MG63 (cell line): ENCODE measurements around the gene JPH3. TPM values are rescaled to one million over a fixed set of nuclear protein-coding genes. Genes with fewer than 3 reads are reported as not detected.

Experiments
- DNase-seq: peaks from one replicate; pipeline ENCODE4 v3.0.0-alpha.2; 2020
- H3K27me3 ChIP-seq: fragments of 250-450 bp; sonication (Bioruptor Pico); 2 replicates; pipeline ENCODE4 v1.5.1; 2020; ENCODE audit warnings: mild to moderate bottlenecking, moderate library complexity
- H3K36me3 ChIP-seq: fragments of 250-450 bp; sonication (Bioruptor Pico); 2 replicates; pipeline ENCODE4 v1.5.1; 2020; ENCODE audit warnings: mild to moderate bottlenecking, moderate library complexity
- H3K4me3 ChIP-seq: fragments of 250-450 bp; sonication (Bioruptor Pico); 2 replicates; pipeline ENCODE4 v1.5.1; 2020; ENCODE audit warnings: mild to moderate bottlenecking, moderate library complexity
- H3K9me3 ChIP-seq: fragments of 250-450 bp; sonication (Bioruptor Pico); 2 replicates; pipeline ENCODE4 v1.5.1; 2020; ENCODE audit warnings: mild to moderate bottlenecking, moderate library complexity
- total RNA-seq: library from RNA; depleted of rRNA; stranded (reverse); fragments of >200 nt; shearing (Covaris generic); gene quantifications from 2 replicates; pipeline ENCODE4 v1.2.3, GENCODE V29; 2014; ENCODE audit warnings: low replicate concordance; rRNA removed

Gene JPH3
- total RNA-seq, 1 experiment from 2014 or later: 1.7 TPM

GRCh38 chr16:87735270-87736007 lies 133.1 kb downstream of the JPH3 start:
- no peaks in the 10 kb centered on the region for H3K27me3 ChIP-seq
- no peak for DNase-seq
- H3K4me3 ChIP-seq: no peak overlapping the region
- no peaks in the 10 kb centered on the region for H3K9me3 ChIP-seq
- no peaks in the 10 kb centered on the region; the same call in 1 of the 2 replicates for H3K36me3 ChIP-seq

- no peak overlapping the region for H3K4me3 ChIP-seq
- no peaks in the 10 kb centered on the region for H3K27me3 ChIP-seq
- no peak for DNase-seq
- peaks cover 4% of the 10 kb centered on the region for H3K36me3 ChIP-seq
- no peaks in the 10 kb centered on the region for H3K9me3 ChIP-seq
These were observed 133.7 kb downstream of the JPH3 start for GRCh38 chr16:87736008-87736382.

- DNase-seq: no peak
- H3K4me3 ChIP-seq: no peak overlapping the region
- no peaks in the 10 kb centered on the region for H3K27me3 ChIP-seq
- H3K9me3 ChIP-seq: no peaks in the 10 kb centered on the region
- peaks cover 4% of the 10 kb centered on the region for H3K36me3 ChIP-seq
These were observed 137.5 kb downstream of the JPH3 start for GRCh38 chr16:87739801-87740200.

GRCh38 chr16:87740441-87740840 lies 138.1 kb downstream of the JPH3 start:
- H3K9me3 ChIP-seq: no peaks in the 10 kb centered on the region
- H3K4me3 ChIP-seq: no peak overlapping the region
- peak; percentile 11 for DNase-seq
- H3K27me3 ChIP-seq: no peaks in the 10 kb centered on the region
- H3K36me3 ChIP-seq: peaks cover 4% of the 10 kb centered on the region

- Histone ChIP-seq H3K4me3 (no peak overlapping the region), H3K9me3 (no peaks in the 10 kb centered on the region), H3K36me3 (peaks cover 4% of the 10 kb centered on the region), H3K27me3 (no peaks in the 10 kb centered on the region)
- DNase-seq: peak; percentile 76
These were observed 138.7 kb downstream of the JPH3 start for GRCh38 chr16:87740909-87741424.

- Histone ChIP-seq H3K4me3 (no peak overlapping the region), H3K36me3 (peaks cover 4% of the 10 kb centered on the region), H3K27me3 (no peaks in the 10 kb centered on the region), H3K9me3 (no peaks in the 10 kb centered on the region)
- no peak for DNase-seq
These were observed 139.6 kb downstream of the JPH3 start for GRCh38 chr16:87741700-87742415.

- Histone ChIP-seq H3K4me3 (no peak overlapping the region), H3K36me3 (peaks cover 4% of the 10 kb centered on the region), H3K27me3 (no peaks in the 10 kb centered on the region), H3K9me3 (no peaks in the 10 kb centered on the region)
- DNase-seq: no peak
These were observed 140.6 kb downstream of the JPH3 start for GRCh38 chr16:87742781-87743490.

- Histone ChIP-seq H3K27me3 (no peaks in the 10 kb centered on the region), H3K36me3 (peaks cover 4% of the 10 kb centered on the region), H3K9me3 (no peaks in the 10 kb centered on the region), H3K4me3 (no peak overlapping the region)
- DNase-seq: peak; percentile 3
These were observed 142.6 kb downstream of the JPH3 start for GRCh38 chr16:87744750-87745514.

GRCh38 chr16:87746178-87746577 lies 143.9 kb downstream of the JPH3 start:
- Histone ChIP-seq H3K27me3 (no peaks in the 10 kb centered on the region), H3K36me3 (no peaks in the 10 kb centered on the region), H3K9me3 (no peaks in the 10 kb centered on the region), H3K4me3 (no peak overlapping the region)
- no peak for DNase-seq

Other genes starting within 250 kb of the JPH3 start
- gene FBXO31, start 218.7 kb upstream of the JPH3 start, total RNA-seq: 12.6 and 33.4 TPM in 2 replicates
- 7.9 and 16.0 TPM in 2 replicates for gene MAP1LC3B, start 210.2 kb upstream of the JPH3 start, total RNA-seq
- 2.6 and 3.0 TPM in 2 replicates for gene ZCCHC14, start 109.5 kb upstream of the JPH3 start, total RNA-seq
- gene KLHDC4, start 163.5 kb downstream of the JPH3 start, total RNA-seq: 21.4 and 24.6 TPM in 2 replicates